Small intestine (tissue), 7 donors: ENCODE measurements around the gene ADPRS. TPM values are rescaled to one million over a fixed set of nuclear protein-coding genes. Genes with fewer than 3 reads are reported as not detected.

Source experiments
- DNase-seq, 2 donors: peaks; one replicate each; pipeline versions ENCODE4 v3.0.0 to v3.0.0-alpha.2; 2013
- FAIRE-seq: peaks from 2 replicates; lab custom pipeline; 2012; peaks lifted over from hg19 to GRCh38; lab: Jason Lieb, UNC
- H3K27ac ChIP-seq, 3 donors: one replicate each; pipeline ENCODE4 v1.5.1; 2013; ENCODE audit warnings: low read length in 2 of 3, mild to moderate bottlenecking in 2 of 3, control low read depth in 1 of 3, inconsistent platforms in 1 of 3, low read depth in 1 of 3, moderate library complexity in 1 of 3
- H3K27me3 ChIP-seq, 3 donors: one replicate each; pipeline ENCODE4 v1.6.1; 2013; ENCODE audit warnings: low read length in 3 of 3, inconsistent platforms in 1 of 3; ENCODE audit not compliant: control insufficient read depth in 3 of 3, insufficient read depth in 3 of 3
- H3K36me3 ChIP-seq, 3 donors: one replicate each; pipeline ENCODE4 v1.6.1; 2013; ENCODE audit warnings: low read length in 3 of 3, inconsistent platforms in 1 of 3, low read depth in 1 of 3, mild to moderate bottlenecking in 1 of 3, moderate library complexity in 1 of 3; ENCODE audit not compliant: control insufficient read depth in 3 of 3, insufficient read depth in 2 of 3
- H3K4me1 ChIP-seq, 3 donors: one replicate each; pipeline ENCODE4 v1.6.1; 2013; ENCODE audit warnings: low read length in 2 of 3, inconsistent platforms in 1 of 3, low read depth in 1 of 3, mild to moderate bottlenecking in 1 of 3, moderate library complexity in 1 of 3; ENCODE audit not compliant: control insufficient read depth in 3 of 3, insufficient read depth in 2 of 3
- H3K4me3 ChIP-seq, 3 donors: one replicate each; pipeline ENCODE4 v1.5.1; 2013; ENCODE audit warnings: low read length in 3 of 3, control low read depth in 1 of 3, inconsistent platforms in 1 of 3, low read depth in 1 of 3, mild to moderate bottlenecking in 1 of 3, moderate library complexity in 1 of 3
- H3K9me3 ChIP-seq, 2 donors: one replicate each; pipeline ENCODE4 v1.6.1; 2013; ENCODE audit warnings: low read depth in 1 of 2, low read length in 1 of 2; ENCODE audit not compliant: control insufficient read depth in 2 of 2, insufficient read depth in 1 of 2
- WGBS, 3 donors: extraction: QIAGEN DNeasy Blood & Tissue Kit; methylation state at CpG; one replicate each; pipeline ENCODE4 v1.1.7; 2013; 5-methylcytosine and 5-hydroxymethylcytosine counted together
- polyA plus RNA-seq, 4 donors: library from polyadenylated mRNA; stranded (reverse) in 3 of 4; unstranded in 1 of 4; fragments of 200-250 nt in 3 of 4; fragments of 120-200 nt in 1 of 4; gene quantifications; one replicate each; pipeline versions ENCODE4 v1.2.1 to v1.2.3, GENCODE V29; 2013
- donor health status: healthy with polysubstance abuse.
- donor health status: control.
- donor health status: control.
- donor health status: Bipolar disorder and iron deficiency.
- donor health status: healthy.

ADPRS gene
- polyA plus RNA-seq, 4 donors = 24.2 to 38.4 (median 33.4) TPM

- Histone ChIP-seq H3K4me3 (no peak overlapping the region), H3K27me3 (no peaks in the 10 kb centered on the region), H3K27ac (no peak overlapping the region), H3K9me3 (no peaks in the 10 kb centered on the region), H3K36me3 (peaks cover 16 to 41% (median 21%) of the 10 kb centered on the region in 3 donors), H3K4me1 (peaks cover 0 to 16% (median 0%) of the 10 kb centered on the region in 3 donors)
- DNase-seq = no peak
- FAIRE-seq = no peak
These were observed 47.1 kb downstream of the ADPRS start for GRCh38 chr1:36135796-36136195.

DNA sequence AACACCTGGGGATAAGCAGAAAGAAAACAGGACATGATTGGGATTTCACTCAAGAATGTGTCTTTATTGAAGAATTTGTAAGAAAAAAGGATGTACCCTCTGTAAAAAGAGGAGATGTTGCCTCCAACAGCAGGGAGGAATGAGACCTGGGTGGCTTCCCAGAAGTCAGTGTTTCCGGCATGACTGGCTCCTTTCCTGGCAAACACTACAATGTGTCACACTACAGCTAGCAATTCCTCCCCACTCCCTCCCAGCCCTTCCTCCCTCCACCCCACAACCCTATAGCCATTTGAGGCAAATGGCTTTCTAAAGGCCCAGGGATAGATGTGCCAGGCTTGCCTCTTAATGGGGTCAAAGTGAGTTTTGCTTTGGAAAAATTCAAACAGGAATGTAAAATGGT, 47.8 kb downstream of the ADPRS start:
- DNase-seq (no peak), FAIRE-seq (no peak)
- H3K4me3 ChIP-seq = no peak overlapping the region
- H3K27ac ChIP-seq = peak overlapping the region in 1 of 3 donors; percentile 32
- no peaks in the 10 kb centered on the region for H3K9me3 ChIP-seq
- WGBS, 3 donors = 62 to 80% (median 71%) methylated on average over 1 of the region's 1 CpG
- H3K27me3 ChIP-seq = no peaks in the 10 kb centered on the region
- H3K36me3 ChIP-seq = peaks cover 16 to 41% (median 21%) of the 10 kb centered on the region in 3 donors
- peaks cover 0 to 16% (median 0%) of the 10 kb centered on the region in 3 donors for H3K4me1 ChIP-seq

- Histone ChIP-seq H3K4me3 (no peak overlapping the region), H3K27me3 (no peaks in the 10 kb centered on the region), H3K9me3 (no peaks in the 10 kb centered on the region), H3K36me3 (peaks cover 16 to 41% (median 21%) of the 10 kb centered on the region in 3 donors), H3K4me1 (peaks cover 0 to 16% (median 0%) of the 10 kb centered on the region in 3 donors), H3K27ac (no peak overlapping the region)
- DNase-seq (no peak), FAIRE-seq (no peak)
- 75 to 81% (median 79%) methylated on average over 5 of the region's 5 CpGs for WGBS, 3 donors
These were observed 48.5 kb downstream of the ADPRS start for GRCh38 chr1:36137226-36137625.

DNA sequence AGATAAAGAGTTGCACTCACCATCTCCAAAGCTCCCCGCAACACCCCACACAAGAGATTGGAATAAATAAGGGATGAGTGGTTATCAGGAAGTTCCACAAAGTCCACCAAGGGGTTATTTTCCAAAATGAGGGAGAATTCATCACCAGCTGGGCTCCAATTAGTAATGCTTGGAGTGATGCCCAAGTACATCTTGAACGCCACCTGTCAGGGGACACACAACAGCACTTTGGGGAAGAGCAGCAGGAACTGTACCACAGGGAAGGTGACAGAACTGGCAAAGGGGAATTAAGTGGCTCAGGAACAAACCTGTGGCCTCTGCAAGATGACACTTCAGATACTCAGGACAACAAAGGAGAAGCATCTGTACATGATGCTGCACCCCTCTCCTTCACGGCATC, 49.1 kb downstream of the ADPRS start:
- H3K4me1 ChIP-seq = peaks cover 0 to 16% (median 0%) of the 10 kb centered on the region in 3 donors
- DNase-seq (no peak), FAIRE-seq (no peak)
- H3K36me3 ChIP-seq = peaks cover 16 to 41% (median 21%) of the 10 kb centered on the region in 3 donors
- no peak overlapping the region for H3K4me3 ChIP-seq
- H3K9me3 ChIP-seq = no peaks in the 10 kb centered on the region
- 85 to 88% (median 87%) methylated on average over 3 of the region's 3 CpGs for WGBS, 3 donors
- H3K27ac ChIP-seq = no peak overlapping the region
- no peaks in the 10 kb centered on the region for H3K27me3 ChIP-seq

GRCh38 chr1:36139521-36139920, 50.8 kb downstream of the ADPRS start:
- WGBS, 3 donors = 85 to 89% (median 86%) methylated on average over 5 of the region's 5 CpGs
- Histone ChIP-seq H3K36me3 (peaks cover 16 to 41% (median 21%) of the 10 kb centered on the region in 3 donors), H3K9me3 (no peaks in the 10 kb centered on the region), H3K27me3 (no peaks in the 10 kb centered on the region), H3K4me1 (peaks cover 0 to 1% (median 0%) of the 10 kb centered on the region in 3 donors), H3K27ac (no peak overlapping the region), H3K4me3 (no peak overlapping the region)
- FAIRE-seq (no peak), DNase-seq (no peak)

- Histone ChIP-seq H3K36me3 (peaks cover 11 to 32% (median 19%) of the 10 kb centered on the region in 3 donors), H3K4me1 (no peaks in the 10 kb centered on the region), H3K27ac (no peak overlapping the region), H3K9me3 (no peaks in the 10 kb centered on the region), H3K27me3 (no peaks in the 10 kb centered on the region), H3K4me3 (no peak overlapping the region)
- no peak for DNase-seq
- WGBS, 3 donors = 12 to 16% (median 14%) methylated on average over 1 of the region's 1 CpG
- no peak for FAIRE-seq
These were observed 53.4 kb downstream of the ADPRS start for GRCh38 chr1:36142121-36142520.

GRCh38 chr1:36143424-36143823, 54.7 kb downstream of the ADPRS start:
- H3K4me3 ChIP-seq = no peak overlapping the region
- FAIRE-seq (no peak), DNase-seq (no peak)
- WGBS, 3 donors = 79 to 94% (median 82%) methylated on average over 4 of the region's 4 CpGs
- H3K27me3 ChIP-seq = no peaks in the 10 kb centered on the region
- H3K9me3 ChIP-seq = no peaks in the 10 kb centered on the region
- no peak overlapping the region for H3K27ac ChIP-seq
- H3K36me3 ChIP-seq = peaks cover 2 to 24% (median 7%) of the 10 kb centered on the region in 3 donors
- peaks cover 0 to under 1% (median 0%) of the 10 kb centered on the region in 3 donors for H3K4me1 ChIP-seq
